ENCODE measurements around the gene CPEB1. TPM values are rescaled to one million over a fixed set of nuclear protein-coding genes. Genes with fewer than 3 reads are reported as not detected.

CPEB1 gene
- total and polyA plus RNA-seq, 2 of the 13 experiments (the other 11 are each of a cell fraction or from before 2014, with no cell fraction given): 0.03 to 0.07 TPM

DNA sequence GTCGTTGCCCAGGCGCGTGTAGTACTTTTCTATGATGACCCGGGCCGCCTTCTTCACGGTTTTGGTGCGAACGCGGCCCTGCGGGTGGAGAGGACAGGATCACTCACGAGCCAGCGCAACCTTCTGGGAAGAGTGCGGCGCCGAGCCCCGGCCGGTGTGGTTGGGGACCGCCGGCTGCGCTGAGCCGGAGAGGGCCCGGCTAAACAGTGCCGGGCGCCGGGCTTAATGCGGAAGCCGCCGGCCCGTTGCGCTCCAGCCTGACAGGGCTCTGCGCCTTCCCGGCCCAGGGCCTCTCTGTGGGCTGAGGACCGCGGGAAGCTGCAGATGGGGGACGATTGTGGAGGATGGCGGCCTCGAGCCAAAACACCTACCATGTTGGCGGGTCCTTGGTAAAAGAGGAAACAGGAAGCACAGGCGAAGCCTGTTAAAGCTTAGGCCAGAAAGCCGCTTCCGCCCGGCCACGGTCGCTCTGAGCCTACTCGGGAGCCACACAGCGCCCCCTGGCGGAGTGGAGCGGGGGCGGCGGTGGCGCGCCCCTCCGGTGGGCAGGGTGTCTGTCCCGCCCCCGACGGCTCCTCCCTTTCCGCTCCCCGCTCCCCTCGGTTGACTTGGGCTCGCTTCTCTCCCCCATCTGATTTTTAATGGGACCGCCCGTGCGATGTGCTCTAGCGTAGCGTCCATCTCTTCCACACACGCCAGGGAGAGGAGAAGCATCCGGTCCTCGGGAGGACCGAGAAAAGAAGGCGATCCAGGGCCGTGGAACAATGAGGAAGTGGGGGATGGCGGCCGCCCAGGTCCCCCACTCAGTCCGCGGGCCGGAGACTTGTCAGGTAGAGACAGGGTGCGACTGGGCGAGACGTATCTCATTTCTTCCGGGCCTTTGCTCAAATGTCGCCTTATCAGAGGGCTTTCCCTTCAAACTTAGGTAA is 106.8 kb downstream of the CPEB1 start, which contains the start of gene RPS17 (continued):
- TF ChIP-seq, protein P1, sequence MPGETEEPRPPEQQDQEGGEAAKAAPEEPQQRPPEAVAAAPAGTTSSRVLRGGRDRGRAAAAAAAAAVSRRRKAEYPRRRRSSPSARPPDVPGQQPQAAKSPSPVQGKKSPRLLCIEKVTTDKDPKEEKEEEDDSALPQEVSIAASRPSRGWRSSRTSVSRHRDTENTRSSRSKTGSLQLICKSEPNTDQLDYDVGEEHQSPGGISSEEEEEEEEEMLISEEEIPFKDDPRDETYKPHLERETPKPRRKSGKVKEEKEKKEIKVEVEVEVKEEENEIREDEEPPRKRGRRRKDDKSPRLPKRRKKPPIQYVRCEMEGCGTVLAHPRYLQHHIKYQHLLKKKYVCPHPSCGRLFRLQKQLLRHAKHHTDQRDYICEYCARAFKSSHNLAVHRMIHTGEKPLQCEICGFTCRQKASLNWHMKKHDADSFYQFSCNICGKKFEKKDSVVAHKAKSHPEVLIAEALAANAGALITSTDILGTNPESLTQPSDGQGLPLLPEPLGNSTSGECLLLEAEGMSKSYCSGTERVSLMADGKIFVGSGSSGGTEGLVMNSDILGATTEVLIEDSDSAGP (CRISPR knock-in tag; IDR thresholded peaks at IDR 0.05; ENCODE audit: borderline replicate concordance): peak; percentile 90; the same call in 1 of the 2 replicates
- TF ChIP-seq SP1 (IDR thresholded peaks at IDR 0.05): no peak
- TF ChIP-seq SP1 (CRISPR knock-in tag; IDR thresholded peaks at IDR 0.05): peak; percentile 77
- TF ChIP-seq XRCC5 (optimal IDR thresholded peaks at IDR 0.05; ENCODE audit: low read length): peak; percentile 95
- TF ChIP-seq, protein P2, sequence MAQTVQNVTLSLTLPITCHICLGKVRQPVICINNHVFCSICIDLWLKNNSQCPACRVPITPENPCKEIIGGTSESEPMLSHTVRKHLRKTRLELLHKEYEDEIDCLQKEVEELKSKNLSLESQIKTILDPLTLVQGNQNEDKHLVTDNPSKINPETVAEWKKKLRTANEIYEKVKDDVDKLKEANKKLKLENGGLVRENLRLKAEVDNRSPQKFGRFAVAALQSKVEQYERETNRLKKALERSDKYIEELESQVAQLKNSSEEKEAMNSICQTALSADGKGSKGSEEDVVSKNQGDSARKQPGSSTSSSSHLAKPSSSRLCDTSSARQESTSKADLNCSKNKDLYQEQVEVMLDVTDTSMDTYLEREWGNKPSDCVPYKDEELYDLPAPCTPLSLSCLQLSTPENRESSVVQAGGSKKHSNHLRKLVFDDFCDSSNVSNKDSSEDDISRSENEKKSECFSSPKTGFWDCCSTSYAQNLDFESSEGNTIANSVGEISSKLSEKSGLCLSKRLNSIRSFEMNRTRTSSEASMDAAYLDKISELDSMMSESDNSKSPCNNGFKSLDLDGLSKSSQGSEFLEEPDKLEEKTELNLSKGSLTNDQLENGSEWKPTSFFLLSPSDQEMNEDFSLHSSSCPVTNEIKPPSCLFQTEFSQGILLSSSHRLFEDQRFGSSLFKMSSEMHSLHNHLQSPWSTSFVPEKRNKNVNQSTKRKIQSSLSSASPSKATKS (CRISPR knock-in tag; IDR thresholded peaks at IDR 0.05): peak; percentile 97
- TF ChIP-seq ZC3H4 (CRISPR knock-in tag; IDR thresholded peaks at IDR 0.05; ENCODE audit: borderline replicate concordance): peak; percentile 75; the same call in 1 of the 2 replicates
- no peak for TF ChIP-seq KAT2B (IDR thresholded peaks at IDR 0.05; ENCODE audit: borderline replicate concordance, low read depth, low read length)
- TF ChIP-seq NR2F6 (IDR thresholded peaks at IDR 0.05): no peak
- TF ChIP-seq NR2F6 (CRISPR knock-in tag; IDR thresholded peaks at IDR 0.05): no peak
- 0 out of 2 replicates have a peak, but pooled peaks have one; percentile 72 for TF ChIP-seq ZNF569 (CRISPR knock-in tag; IDR thresholded peaks at IDR 0.05; ENCODE audit: borderline replicate concordance)
- no peak for TF ChIP-seq MATR3 (CRISPR knock-in tag; IDR thresholded peaks at IDR 0.05)
- peak; percentile 52; the same call in 1 of the 2 replicates for TF ChIP-seq JDP2 (CRISPR knock-in tag; IDR thresholded peaks at IDR 0.05; ENCODE audit: borderline replicate concordance)
- TF ChIP-seq ZNF746 (CRISPR knock-in tag; IDR thresholded peaks at IDR 0.05): peak; percentile 63
- TF ChIP-seq SPEN (CRISPR knock-in tag; IDR thresholded peaks at IDR 0.05; ENCODE audit: low read depth): peak; percentile 100
- peak; percentile 61; the same call in 1 of the 2 replicates for TF ChIP-seq ZNF879 (CRISPR knock-in tag; IDR thresholded peaks at IDR 0.05)
- TF ChIP-seq KDM3A (CRISPR knock-in tag; IDR thresholded peaks at IDR 0.05; ENCODE audit: low read depth): peak; percentile 98
- TF ChIP-seq, protein P3, sequence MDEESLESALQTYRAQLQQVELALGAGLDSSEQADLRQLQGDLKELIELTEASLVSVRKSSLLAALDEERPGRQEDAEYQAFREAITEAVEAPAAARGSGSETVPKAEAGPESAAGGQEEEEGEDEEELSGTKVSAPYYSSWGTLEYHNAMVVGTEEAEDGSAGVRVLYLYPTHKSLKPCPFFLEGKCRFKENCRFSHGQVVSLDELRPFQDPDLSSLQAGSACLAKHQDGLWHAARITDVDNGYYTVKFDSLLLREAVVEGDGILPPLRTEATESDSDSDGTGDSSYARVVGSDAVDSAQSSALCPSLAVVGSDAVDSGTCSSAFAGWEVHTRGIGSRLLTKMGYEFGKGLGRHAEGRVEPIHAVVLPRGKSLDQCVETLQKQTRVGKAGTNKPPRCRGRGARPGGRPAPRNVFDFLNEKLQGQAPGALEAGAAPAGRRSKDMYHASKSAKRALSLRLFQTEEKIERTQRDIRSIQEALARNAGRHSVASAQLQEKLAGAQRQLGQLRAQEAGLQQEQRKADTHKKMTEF (CRISPR knock-in tag; IDR thresholded peaks at IDR 0.05): peak; percentile 94
- TF ChIP-seq, protein P4, sequence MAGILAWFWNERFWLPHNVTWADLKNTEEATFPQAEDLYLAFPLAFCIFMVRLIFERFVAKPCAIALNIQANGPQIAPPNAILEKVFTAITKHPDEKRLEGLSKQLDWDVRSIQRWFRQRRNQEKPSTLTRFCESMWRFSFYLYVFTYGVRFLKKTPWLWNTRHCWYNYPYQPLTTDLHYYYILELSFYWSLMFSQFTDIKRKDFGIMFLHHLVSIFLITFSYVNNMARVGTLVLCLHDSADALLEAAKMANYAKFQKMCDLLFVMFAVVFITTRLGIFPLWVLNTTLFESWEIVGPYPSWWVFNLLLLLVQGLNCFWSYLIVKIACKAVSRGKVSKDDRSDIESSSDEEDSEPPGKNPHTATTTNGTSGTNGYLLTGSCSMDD (CRISPR knock-in tag; IDR thresholded peaks at IDR 0.05): no peak
- TF ChIP-seq PHF20 (CRISPR knock-in tag; IDR thresholded peaks at IDR 0.05): peak; percentile 94
- peak; percentile 38; the same call in 1 of the 2 replicates for TF ChIP-seq ZNF552 (CRISPR knock-in tag; IDR thresholded peaks at IDR 0.05; ENCODE audit: borderline replicate concordance)
- peak; percentile 62; the same call in 1 of the 2 replicates for TF ChIP-seq SOX5 (CRISPR knock-in tag; IDR thresholded peaks at IDR 0.05; ENCODE audit: borderline replicate concordance)
- peak; percentile 46; the same call in 1 of the 2 replicates for TF ChIP-seq ZNF12 (CRISPR knock-in tag; IDR thresholded peaks at IDR 0.05)
- TF ChIP-seq PHF21A (CRISPR knock-in tag; IDR thresholded peaks at IDR 0.05): peak; percentile 66

Measured in HepG2 (cell line).